ENCODE measurements around the gene KRT83.

KRT83 gene

GRCh38 chr12:52267266-52267665 is 53.9 kb downstream of the KRT83 start:
- no peak for DNase-seq (ENCODE audit: low read depth in 1 of 2, low spot score in 1 of 2)

GRCh38 chr12:52266514-52266913 is 54.7 kb downstream of the KRT83 start:
- DNase-seq (ENCODE audit: low read depth in 1 of 2, low spot score in 1 of 2): no peak

- DNase-seq (ENCODE audit: low read depth in 1 of 2, low spot score in 1 of 2): no peak
Measured at GRCh38 chr12:52264435-52264825, 56.8 kb downstream of the KRT83 start.
